ENCODE measurements around the gene ABTB2. TPM values are rescaled to one million over a fixed set of nuclear protein-coding genes. Genes with fewer than 3 reads are reported as not detected.

ABTB2 gene
- total and polyA plus RNA-seq, 2 of the 8 experiments (the other 6 are each of a cell fraction or from before 2014, with no cell fraction given), result 7.7 to 10.2 TPM

GRCh38 chr11:34290926-34291325 lies 66.9 kb downstream of the ABTB2 start (continued):
- TF ChIP-seq CHD7 (IDR thresholded peaks at IDR 0.05; ENCODE audit: insufficient replicate concordance, low read length), result no peak
- no peak for TF ChIP-seq BACH1 (IDR thresholded peaks at IDR 0.05; ENCODE audit: low read length)
- TF ChIP-seq SIRT6 (IDR thresholded peaks at IDR 0.05; ENCODE audit: low read length), result no peak
- no peak for TF ChIP-seq YY1 (IDR thresholded peaks at IDR 0.05; ENCODE audit: low read depth, low read length)
- no peak for TF ChIP-seq TAF1 (IDR thresholded peaks at IDR 0.05; ENCODE audit: low read depth, low read length)
- no peak for TF ChIP-seq HDAC2 (IDR thresholded peaks at IDR 0.05; ENCODE audit: borderline replicate concordance in 1 of 2, low read depth in 2 of 2, low read length in 2 of 2)
- no peak for TF ChIP-seq SP1 (IDR thresholded peaks at IDR 0.05; ENCODE audit: low read depth, low read length)
- no peak for TF ChIP-seq TCF12 (IDR thresholded peaks at IDR 0.05; ENCODE audit: low read depth, low read length)
- no peak for TF ChIP-seq CREB1 (IDR thresholded peaks at IDR 0.05)
- TF ChIP-seq BRCA1 (IDR thresholded peaks at IDR 0.05; ENCODE audit: low read depth, low read length), result no peak
